GM18498 (cell line): ENCODE measurements around the gene DARS1.
A peak's percentile ranks its signal among the peaks of the same experiment; 100 is the strongest.
"Not testable (repeated sequence)": the region's sequence is repeated elsewhere in the genome, so short reads cannot be mapped to it uniquely, and the experiment has no call there.

Experiments
- ATAC-seq: cut with Tn5 transposase; IDR thresholded peaks from one replicate; pipeline ENCODE4 v1.9.1; 2021; ENCODE audit warnings: mild to moderate bottlenecking, moderate library complexity; ENCODE audit not compliant: unreplicated experiment

Gene DARS1

DNA sequence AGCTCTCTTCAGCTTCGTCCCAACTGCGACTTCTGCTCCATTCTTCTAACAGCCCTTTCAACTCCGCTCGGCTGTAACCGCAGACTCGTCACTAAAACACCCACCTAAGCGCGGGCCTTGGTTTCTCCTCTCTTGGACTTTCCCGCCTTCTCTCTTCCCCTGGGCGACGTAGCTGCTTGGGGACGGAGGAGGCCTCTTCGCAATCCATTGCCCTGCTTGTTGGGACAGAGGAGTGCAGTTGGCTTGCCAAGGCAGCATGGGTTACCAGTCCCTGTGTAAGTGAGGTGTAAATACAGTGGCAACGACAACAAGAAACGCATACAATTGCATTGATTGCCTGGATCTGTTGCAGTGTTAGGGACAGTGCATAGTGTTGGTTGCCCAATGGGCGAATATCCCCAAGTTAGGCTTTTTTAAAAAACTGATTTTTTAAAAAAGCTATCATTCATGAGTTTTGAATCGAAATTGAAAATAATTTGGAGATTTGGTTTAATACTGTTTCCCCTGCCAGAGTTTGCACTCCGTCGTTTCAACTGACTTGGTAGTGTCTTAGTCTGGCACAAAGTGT is 484 bp upstream of the DARS1 start:
- ATAC-seq: peak; percentile 46

DNA sequence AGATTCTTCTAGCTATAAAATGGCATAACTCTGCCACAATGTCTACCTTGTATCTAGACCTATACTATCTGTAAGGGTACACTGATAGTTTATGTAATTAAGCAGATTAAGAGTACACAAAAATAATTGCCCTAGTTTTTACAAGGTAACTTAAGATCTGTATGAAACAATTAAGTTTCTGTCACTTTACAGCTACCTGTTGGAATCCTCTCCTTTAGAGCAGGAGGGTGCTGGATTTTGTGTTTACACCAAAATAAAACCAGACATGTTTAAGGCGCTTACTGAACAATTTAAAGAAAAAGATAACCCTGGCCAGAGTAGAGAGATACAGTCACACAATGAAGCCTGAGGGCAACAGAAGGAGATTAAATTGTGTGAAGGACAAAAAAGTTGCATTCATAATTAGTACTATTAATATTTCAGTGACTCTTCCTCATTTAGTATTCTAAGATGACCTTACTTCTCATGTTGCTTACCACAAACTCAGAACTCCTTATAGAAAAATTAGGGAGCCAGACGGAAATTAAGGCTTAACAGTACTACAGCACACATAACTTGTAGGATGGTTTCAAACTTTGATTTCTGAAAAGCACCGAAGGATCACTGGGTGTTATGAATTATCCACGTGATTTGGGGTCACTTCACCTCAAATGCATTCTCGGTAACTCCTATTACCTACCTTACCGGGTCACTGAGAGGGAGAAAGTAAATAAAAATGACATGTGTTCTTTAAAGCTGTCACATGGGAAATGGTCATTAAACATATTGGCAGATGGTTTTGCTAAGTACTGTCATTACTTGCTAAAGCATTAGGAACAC is 1.0 kb downstream of the DARS1 start:
- peak; percentile 36 for ATAC-seq

DNA sequence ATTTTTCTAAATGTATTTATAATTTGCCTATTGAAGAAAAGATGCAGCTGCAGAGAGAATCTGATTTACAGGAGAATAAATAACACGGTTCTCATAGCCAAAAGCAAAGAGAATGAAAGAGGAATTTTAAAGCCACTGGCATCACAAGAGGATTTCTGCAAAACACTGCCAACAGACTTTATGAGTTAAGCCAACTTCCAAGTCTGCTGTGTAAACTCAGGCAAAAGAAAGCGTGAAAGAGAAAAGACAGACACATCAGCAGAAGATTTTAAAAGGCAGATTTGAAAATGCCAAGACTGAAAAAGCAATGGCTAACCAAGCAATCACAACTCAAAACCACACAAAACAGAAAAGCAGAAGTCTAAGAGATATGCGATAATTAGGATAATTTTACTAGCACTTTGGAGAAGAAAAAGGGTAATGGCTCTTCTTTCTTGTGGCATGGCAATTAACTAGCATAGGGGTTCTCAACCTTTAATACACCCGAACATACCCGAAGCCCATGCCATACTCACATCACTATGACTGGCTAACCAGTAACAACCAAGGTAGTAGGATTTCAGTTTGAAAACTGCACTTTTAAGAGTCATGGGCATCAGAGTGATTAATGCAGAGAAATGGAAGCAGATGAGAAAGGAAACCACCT is 4.9 kb downstream of the DARS1 start:
- no peak for ATAC-seq

DNA sequence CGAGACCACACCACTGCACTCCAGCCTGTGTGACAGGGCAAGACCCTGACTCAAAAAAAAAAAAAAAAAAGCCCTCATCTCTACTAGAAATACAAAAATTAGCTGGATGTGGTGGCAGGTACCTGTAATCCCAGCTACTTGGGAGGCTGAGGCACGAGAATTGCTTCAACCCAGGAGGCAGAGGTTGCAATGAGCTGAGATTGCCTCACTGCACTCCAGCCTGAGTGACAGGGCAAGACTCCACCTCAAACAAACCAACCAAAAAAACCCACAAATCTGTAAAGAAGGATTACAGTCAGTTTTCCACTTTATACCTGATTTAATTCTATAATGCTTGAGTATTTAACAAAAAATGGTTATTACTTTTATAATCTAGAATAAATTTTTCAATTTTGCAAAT is 9.7 kb downstream of the DARS1 start:
- ATAC-seq: no peak

DNA sequence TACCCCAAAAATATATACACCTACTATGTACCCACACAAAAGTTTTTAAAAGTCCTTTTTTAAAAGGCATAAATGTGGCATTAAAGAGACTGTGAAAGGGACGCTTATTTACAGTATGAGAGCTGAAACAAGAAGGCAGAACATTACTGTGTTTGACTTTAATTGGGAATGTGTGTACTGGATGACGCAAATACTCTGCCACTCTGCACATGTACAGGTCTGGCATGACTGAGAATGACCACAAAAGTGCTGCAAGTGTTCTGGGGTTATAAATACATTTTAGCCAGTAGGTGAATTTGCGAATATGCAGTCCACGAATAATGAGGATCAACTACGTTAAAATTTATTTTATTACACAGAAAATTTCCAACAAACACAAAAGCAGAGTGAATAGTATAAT is 11.4 kb downstream of the DARS1 start:
- no peak for ATAC-seq

DNA sequence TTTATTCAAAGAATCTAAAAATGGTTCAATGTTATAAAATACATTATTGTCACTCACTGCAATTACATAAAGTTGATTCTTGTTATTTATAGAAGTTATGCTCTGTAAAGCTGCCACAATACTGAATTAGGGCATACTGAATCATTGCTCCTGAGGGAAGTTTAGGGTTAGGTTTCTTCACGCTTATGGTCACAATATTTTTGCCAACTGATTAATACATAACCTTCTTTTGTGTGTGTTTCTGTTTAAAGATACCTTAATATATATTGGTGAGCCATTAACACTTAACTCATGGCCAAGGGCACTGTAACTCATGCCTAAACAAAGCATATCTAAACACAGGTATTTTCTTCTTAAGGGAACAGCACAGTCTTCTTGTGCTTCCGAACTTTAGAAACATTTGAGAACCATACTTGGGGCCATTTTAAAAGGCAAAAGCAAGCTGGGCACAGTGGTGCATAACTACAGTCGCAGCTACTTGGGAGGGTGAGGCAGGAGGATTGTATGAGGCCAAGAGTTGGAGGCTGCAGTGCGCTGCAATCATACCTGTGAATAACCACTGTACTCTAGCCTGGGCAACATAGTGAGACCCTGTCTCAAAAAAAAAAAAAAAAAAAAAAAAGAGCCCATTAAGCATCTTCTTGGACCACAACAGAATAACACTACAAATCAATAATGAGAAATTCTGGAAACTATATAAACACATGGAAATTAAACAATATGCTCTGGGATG is 15.6 kb downstream of the DARS1 start:
- no peak for ATAC-seq

DNA sequence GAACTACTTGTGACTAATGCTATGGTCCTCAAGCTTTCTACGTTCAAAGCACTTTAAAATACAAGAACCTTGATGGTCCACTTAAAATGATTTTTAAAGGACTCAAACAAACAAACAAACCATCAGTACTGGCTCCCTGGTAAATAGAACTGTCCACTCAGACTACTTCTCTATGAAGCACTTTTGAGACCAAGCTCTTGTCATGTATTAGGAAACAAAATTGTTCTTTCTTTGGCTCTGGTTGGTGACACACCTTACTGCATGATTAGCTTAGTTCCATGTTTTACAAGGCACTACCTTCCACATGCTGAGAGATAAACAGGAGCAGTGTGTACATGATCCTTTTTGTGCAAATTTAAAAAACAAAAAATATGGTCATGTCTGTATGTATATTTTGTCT is 19.7 kb downstream of the DARS1 start:
- ATAC-seq: no peak

DNA sequence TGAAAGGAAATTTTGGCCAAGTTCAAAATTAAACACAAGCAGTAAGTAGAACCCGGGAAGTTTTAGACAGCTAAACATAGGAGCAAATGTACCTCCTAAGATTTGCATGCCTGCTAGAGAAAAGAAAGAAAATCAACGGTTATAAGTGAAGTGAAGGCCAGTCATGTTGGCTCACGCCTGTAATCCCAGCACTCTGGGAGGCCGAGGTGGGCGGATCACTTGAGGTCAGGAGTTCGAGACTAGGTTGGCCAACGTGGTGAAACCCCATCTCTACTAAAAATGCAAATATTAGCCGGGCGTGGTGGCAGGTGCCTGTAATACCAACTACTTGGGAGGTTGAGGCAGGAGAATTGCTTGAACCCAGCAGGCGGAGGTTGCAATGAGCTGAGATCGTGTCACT is 21.0 kb downstream of the DARS1 start:
- ATAC-seq: not testable (repeated sequence)

DNA sequence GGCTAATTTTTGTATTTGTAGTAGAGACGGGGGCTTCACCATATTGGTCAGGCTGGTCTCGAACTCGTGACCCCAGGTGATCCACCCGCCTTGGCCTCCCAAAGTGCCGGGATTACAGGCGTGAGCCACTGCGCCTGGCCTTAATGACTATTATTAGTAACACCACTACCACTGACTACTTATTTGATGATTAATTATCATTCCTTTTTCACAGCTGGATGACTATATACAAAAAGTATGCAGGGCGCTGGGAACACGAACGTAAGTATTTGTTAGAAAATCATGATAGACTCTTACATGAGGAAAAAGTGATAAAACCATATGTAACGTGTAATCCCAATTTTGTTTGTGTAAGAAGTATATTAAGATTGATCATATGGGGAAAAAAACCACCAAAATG is 21.6 kb downstream of the DARS1 start:
- ATAC-seq: no peak

DNA sequence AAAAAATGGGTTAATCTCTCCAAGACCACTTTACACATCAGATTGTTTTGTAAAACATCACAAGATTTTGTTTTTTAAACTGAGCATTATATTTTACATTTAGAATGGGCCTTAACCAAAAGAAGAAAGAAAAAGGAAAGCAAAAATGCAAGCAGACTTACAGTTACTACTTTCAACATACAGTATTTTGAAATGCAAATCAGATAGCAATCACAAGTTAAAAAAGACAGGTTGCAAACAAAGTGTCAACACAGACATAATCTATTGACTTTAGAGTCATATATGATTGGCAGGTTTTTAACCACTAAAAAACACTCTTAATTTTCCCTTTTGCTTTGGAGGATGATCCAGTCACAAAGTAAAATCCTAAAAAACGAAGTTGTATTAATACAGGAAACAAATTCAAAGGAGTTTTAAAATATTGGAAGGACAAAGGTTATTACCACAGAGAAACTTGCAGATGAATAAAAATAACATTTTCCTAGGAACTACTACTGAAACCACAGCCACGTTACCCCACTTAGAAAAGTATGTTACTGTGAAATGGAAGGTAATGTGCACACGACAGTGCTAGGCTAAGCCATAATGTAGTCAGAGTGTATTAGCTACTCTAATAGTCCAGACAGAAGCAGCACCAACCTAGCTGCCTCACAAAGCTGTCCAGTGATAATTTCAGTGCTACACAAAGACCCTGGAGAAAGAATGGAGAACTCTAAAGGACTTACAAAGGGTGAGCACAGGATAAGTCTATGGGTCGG is 22.9 kb downstream of the DARS1 start:
- ATAC-seq: peak; percentile 66

DNA sequence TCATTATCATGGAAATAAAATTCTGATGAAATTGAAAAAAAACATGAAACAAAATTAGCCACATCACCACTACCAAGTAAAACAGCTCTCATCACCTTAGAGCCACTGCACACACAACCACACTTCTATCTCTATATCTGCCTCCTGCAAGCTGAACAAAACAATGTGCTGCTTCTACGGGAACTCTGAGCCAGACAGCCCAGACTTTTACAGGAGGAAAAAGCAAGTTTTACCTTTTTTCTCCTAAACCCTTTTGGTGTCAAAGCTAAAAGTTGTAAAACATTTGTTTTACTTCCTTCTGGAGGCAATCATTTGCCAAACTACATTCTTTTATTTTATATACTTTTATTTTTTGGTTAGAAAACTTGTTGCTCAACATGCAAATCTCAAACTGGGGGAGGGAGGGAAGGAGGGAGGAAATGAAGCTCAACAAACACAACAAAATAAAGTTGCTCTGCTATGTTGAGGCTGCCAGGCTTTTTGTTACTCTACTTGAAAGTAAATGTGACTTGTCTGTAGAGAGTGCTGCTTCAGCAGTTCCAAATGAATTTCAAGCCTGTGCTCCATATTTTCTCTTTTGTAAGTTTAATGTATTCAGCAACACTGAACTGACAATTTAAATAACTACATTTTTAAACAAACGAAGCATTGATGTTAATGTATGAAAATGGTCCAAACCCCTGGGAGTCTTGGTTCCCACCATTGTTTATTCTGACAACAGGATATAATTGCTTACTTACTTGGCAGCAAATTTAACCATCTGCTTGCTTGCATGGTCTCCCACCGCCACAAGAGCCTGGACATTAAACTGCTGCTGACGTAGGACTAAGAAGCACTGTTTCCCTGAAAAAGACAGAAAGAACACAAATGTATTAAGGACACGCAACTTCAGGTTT is 24.5 kb downstream of the DARS1 start:
- ATAC-seq: no peak

DNA sequence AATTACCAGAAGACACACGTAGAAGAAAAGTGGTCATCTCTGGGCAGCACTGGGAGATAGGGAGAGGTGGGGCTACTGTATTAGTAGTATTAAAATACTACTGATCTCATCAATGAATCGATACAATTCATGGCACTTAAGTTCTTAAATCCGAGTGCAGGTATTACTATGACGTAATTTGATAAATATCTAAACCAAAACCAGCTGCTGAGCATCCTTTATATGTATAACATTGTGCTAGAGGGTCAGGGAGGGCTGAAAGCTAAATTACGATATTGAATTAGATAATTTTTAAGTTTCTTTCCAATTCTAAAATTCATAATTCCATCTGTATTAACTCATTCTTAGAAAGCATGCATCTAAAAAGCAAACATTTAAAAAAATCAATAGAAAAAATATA is 25.3 kb downstream of the DARS1 start:
- no peak for ATAC-seq

DNA sequence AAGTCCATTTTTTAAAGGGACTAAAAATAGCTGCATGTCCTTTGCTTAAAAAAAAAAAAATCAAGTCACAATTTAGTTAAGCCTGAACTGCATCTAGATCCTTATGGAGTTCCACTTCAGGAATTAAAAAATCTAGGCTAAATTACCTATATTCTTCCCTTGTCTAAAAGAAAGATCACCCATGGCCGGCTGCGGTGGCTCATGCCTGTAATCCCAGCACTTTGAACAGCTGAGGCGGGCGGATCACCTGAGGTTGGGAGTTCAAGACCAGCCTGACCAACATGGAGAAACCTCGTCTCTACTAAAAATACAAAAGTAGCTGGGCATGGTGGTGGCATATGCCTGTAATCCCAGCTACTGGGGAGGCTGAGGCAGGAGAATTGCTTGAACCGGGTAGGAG is 26.5 kb downstream of the DARS1 start:
- not testable (repeated sequence) for ATAC-seq

DNA sequence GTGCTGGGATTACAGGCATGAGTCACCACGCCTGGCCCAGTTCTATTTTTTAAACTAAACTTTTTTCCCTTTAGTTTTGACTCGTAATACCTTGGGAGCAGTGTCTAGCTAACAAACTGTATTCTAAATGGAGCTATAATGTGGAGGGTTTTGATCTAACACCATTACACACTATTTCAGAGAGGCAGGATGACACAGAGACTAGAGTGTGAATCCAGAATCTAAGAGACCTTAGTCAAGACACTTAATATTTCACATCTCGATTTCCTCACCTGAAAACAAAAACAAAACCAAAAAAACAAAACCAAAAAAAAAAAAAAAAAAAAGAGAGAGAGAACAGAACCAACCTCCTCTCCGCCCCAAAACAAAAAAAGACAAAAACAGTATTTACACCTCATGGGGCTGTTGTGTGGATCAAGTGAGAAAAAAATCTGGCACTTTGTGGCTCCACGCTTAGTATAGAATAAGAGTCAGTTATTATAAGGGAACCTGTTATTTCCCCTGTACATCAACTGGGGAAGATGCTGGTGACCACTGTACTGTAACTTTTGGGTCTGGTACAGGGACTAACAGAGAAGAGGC is 31.3 kb downstream of the DARS1 start:
- peak; percentile 62 for ATAC-seq

DNA sequence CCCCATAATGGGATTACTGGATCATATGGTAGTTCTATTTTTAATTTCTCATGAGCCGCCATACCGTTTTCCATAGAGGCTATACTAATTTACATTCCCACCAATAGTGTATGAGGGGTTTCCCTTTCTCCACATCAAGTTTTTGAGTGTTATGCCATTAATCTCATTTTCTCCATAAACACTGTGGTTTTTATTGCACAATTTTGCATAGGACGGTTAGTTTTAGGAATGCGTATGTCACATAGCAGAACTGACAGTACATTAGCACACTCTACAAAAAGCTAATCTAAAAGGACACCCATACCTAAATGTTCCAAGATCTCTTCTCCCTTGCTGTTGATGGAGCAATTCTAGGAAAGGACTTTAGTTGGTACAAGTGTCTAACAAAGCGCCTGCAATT is 32.5 kb downstream of the DARS1 start:
- no peak for ATAC-seq

DNA sequence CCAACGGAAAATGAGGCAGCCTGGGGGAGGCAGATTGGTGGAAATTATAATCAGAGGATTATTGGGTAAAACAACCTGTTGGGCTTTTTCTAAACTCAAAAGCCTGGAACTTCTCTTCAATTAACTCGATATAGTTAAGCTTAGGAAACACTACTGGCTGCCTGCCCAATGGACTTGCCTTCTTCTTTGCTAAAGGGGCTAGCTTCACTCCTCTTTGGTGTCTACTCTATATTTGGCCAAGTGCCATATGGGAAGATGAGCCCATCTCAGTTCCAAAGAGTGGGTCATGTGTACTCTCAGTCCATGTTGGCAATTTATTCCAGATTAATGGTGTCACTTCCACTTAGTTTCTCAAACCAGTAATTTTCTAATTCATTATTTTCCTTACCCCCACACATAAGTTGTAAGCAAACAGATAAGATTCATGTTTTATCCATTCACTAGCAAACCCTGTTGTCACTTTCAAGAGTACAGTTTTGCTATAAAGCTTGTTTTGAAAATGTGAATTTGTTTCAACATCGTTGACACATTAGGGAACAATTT is 34.3 kb downstream of the DARS1 start:
- ATAC-seq: no peak

DNA sequence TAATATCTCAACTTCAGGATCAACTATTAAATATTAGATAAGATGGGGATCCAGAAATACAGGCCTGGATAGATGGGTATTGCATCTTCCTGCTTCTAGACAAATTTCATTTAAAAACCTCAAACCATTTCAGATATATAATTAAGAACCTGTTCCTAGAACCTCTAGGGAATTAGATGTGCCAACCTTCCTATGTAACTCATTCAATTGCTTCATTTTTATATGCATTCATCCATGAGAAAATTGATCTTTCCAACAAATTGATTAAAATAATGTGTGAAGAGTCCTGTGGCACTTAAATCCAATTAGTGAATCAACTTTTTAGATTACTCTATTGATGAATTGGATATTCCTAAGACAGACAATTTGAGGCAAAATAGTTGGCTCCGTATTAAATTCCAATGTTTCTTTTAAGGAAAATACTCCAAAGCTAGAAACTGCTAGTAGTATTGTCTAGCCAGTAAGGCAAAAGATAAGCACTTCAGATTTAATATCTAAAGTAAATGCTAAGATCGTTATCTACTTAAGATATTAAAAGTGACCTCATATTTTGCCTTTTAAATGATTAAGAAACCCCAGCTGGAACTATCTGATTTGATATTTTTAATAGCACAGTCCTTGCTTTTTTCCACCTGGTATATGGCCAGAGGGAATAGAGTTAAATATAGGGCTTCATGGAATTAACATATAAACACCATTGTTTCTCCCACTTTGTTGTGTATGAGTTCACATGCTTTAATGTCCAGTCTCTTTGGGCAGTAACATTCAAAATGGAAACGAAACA is 35.8 kb downstream of the DARS1 start:
- no peak for ATAC-seq

DNA sequence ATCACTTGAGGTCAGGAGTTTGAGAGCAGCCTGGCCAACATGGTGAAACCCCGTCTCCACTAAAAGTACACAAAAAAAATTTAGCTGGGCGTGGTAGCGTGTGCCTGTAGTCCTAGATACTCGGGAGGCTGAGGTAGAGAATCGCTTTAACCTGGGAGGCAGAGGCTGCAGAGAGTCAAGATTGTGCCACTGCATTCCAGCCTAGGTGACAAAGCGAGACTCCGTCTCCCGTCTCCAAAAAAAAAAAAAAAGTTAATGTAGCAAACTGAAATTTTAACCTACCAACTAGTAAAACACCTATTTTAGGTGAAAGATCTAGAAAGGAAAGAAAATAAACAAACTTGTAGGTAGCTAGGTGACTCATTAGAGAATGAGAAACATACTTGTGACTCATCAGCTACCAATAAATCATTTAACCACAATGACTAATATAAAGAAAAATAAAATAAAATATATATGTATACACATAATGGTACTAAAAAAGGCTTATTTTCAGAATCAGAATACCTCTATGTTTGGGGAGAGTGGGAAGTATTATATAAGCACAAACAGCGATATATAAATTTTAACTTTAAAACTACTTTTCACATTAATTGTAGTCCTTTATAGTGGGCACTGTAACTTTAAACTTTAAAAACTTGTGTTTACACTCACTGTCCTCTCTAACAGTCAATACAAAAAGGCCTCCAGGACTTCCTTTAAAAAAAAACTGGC is 36.6 kb downstream of the DARS1 start:
- ATAC-seq: peak; percentile 67
